Activated naive CD8-positive, alpha-beta T cell treated with anti-CD3 and anti-CD28 coated beads, Interleukin-2, amount 50 U/mL, for 16 hours (primary cell): Measurements from ENCODE around the gene GUCA2A.

ENCODE experiments used
- DNase-seq: peaks from one replicate; pipeline ENCODE4 v3.0.0-alpha.2; 2020; ENCODE audit warnings: low read depth, low spot score

Gene GUCA2A

DNA sequence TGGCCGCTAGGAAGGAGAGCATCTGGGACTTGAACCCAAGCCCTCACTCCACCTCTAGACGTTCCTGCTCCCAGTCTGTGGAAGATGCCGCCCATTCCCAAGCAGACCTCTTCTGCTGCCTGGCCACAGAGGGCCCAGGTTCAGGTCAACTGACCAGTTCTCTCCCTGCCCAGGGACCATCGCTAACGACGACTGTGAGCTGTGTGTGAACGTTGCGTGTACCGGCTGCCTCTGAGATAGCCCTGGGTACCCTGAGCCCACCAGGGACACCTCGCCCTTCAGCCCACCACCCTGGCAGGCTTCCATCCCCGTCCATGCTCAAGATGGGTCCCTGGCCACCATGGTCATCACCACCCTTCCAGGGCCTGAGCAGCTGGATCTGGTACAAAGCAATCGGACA is 9.2 kb downstream of the GUCA2A start:
- DNase-seq = no peak

DNA sequence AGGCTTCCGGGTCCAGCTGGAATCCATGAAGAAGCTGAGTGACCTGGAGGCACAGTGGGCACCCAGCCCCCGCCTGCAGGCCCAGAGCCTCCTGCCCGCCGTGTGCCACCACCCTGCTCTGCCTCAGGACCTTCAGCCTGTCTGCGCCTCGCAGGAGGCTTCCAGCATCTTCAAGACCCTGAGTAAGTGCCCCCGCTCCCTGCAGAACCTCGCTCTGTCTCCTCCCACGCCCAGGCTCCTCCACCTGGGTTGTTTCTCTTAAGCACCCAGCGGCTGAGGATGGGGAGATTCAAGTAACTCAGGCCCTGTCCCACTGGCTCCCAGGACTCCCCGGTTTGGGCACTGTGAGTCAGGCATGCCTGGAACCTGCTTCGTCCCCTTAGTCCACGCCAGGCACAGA is 9.9 kb downstream of the GUCA2A start:
- no peak for DNase-seq

DNA sequence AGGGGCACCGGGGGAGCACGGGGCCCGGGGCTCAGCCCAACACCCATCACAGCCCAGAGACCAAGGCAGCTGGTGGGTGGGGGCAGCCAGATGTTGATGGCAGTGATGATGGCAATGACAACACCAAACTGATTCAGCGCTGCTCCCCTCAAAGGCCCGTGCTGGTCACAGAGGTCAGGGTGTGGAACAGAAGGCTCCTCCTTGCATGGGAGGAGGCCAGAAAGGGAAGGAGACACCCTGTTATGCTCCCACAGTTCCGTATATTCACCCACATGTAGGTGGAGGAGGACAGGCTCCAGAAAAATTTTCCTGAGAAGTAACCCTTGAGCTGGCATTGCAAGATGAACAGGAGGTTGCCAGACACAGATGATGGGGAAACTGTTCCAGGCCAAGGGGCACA is 10.9 kb downstream of the GUCA2A start:
- no peak for DNase-seq

DNA sequence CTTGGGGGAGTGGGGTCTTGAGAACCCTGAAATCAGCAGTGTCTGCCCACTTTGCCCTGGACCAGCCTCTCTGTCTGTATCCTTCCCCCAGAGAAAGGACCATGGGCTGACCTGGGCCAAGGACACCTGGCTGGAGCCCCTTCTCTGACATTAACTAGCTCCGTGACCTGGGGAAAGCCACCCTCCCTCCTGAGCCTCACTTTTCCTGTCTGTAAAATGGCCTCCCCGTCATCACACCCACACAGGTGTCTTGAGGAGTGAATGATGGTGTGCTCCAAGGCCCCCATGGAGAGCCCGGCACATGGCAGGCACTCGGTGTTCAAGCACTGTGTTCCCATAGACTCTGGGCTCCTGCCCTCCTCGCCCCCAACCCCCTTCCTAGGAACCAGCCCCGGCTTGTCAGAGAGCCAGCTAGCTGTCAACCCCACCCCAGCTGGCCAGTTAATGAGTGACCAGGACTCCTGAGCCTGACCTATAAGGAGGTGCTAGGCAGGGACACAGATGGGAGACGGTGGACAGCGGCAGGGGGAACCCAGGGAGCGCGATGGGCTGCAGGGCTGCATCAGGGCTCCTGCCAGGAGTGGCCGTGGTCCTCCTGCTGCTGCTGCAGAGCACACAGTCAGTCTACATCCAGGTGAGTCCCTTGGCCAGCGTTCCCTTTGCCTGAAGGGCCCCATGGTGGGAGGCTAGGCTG is 11.5 kb downstream of the GUCA2A start, which contains the start of gene GUCA2B:
Gene GUCA2B (plus strand): TSS at position 504 of the 694 bp plus-strand sequence. CDS start 41 bp downstream, at position 545.
- DNase-seq = no peak

DNA sequence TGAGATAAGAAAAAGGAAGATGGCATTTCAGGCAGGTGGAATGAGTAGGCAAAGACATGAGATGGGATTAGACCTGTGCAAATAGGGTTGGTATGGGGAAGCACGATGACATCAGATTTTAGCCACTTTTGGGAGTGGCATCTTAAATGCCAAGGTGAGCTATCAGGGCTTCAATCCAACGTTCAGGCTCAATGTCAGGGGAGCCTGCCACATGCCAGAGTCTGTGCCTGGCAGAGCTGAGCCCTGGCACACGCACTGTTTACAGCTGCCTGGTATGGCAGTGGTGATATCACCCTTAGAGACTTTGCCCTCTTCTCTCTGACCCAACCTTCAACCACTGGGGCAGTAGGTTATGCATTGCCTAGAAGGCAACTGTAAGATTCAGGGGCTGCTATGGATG is 12.4 kb downstream of the GUCA2A start:
- no peak for DNase-seq

DNA sequence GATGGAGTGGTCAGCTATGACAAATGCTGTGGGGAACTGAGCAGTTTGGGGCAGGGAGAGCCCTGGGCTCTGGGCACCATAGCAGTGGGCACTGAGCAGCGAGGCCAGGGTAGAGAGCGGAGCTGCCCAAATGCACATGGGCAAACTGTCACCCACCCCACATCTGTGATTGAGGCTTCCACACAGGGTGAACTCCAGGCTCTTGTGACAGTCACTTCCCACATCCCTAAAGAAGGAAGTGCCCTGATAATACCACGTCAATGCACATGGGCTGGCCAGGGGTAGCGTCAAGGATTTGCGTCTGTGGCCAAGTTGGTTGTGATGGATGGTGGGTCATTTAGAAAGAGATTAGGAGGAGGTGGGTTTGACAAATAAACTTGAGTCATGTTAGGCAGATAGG is 13.9 kb downstream of the GUCA2A start:
- no peak for DNase-seq

DNA sequence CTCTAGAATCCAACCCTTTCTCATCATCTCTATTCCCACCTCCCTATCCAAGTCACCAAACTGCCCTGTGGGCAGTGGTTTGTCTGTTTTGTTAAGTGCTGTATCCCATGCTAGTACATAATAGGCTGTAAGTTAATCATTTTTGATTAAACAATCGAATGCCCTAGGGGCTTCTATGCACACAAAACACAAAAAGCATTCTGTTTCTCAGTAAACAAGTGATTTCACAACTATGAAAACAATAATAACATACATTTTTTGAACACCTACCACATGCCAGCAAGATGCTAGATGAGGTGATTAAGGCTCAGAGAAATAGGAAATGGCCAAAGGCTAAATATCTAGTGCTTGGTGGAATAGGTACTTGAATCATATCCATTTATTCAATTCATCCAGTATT is 16.4 kb downstream of the GUCA2A start:
- DNase-seq = no peak

DNA sequence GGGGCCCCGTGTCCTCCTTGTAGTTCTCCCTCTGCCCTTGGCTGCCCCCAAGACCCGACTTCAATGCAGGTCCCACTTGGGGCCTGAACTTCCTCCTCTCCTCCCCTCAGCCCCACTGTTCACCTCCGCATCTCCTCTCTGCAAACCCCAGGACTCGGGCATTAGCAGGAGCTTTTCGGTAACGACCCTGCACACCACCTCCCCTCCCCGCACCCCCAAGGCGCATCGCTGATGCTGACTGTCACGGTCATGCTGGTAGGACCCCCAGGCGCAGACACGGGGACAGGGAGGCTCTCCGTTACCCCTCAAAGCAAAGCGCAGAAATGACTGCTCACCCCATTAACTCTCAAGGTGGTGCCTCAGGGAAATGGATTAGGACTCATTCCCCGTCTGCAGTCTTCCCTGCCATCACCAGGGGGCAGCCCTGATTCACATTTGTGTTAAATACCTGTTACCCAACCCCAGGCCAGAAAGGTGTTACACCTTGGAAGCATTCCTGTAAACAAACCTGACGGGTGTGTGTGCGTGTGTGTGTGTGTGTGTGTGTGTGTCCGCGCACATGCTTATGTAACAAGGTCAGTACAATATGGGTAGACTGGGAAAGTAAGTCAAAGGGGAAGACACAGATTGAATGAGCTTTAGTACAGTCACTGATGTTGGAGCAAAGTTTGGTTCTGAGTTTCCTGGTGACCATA is 17.8 kb downstream of the GUCA2A start:
- DNase-seq = peak; percentile 44

DNA sequence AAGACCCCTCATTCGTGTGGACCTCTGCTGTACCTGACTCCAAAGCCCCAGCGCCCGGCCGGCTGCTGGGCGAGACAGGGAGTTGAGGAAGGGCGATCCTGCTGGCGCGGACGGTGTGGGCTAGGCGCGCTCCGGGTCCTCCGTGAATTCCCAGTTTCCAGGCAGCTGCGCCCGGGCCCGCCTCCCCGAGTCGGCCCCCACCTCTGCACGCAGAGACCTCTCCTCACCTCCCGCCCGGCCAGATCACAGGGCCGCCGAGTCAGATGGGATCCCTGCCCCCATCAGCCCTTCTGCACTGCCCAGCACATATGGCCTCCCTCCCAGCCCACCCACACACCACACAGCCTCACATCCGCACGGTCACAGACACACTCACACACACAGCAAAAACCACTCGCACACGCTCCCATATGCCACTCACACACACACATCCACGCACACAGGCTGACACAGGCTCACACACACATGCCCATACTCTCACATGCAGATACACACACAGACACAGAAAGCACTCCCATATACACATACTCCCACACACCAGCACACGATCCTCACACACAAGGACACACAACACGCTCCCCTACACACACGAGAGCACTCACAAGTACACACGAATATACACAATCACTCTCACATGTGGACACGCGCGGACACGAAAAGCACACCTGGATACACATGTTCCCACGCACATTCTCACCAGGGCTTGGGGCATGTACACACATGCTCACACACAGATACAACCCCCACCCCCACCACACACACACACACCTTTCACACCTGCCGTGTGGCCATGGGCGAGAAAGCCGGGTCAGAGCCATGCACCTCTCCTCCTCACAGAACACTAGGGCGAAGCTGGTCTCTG is 18.6 kb downstream of the GUCA2A start:
- no peak for DNase-seq

DNA sequence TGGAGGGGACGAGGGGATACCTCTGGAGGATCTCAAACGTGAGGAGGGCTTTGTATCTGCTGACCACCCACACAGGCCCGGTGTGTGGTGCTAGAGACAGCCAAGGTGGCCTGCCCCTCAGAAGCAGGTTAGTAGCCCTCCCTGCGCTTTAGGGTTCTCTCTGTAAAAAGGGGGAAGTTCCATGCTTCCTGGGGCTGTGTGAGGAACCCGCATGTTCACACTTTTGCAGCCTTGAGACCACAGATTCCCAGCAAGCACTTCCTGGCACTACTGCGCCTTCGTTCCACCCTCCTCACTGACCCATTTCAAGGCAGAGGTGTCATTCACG is 19.2 kb downstream of the GUCA2A start:
- no peak for DNase-seq

DNA sequence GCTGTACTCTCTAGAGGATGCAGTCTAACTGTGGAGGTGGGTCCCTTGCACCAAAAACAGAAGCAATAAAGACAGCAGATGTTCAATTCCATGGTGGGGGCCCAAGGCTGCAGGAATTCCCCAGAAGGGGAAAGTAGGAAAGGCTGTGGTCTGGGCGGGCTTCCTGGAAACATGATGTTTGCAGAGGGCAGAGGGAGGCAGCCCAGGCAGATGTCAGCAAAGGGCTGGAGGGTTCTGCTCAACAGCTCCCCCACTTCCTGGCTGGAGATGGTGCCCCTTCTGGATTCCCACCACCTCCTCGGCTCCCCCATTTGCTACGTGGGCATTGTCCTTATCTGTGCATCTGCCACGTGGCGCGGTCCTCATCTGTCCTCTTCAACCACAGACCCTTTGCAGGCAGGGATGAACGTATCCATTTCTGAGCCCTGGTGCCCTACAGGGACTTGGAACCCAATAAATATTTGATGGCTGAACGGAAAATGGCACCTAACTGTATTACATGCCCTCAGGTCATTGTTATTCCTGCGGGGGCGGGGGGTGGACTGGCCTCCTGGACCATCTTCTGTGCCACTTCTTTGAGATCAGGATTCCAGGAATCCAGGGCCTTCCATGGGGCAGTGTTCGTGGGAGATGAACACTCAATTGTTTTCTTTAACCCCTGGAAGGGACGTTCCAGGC is 19.7 kb downstream of the GUCA2A start:
- DNase-seq = no peak

DNA sequence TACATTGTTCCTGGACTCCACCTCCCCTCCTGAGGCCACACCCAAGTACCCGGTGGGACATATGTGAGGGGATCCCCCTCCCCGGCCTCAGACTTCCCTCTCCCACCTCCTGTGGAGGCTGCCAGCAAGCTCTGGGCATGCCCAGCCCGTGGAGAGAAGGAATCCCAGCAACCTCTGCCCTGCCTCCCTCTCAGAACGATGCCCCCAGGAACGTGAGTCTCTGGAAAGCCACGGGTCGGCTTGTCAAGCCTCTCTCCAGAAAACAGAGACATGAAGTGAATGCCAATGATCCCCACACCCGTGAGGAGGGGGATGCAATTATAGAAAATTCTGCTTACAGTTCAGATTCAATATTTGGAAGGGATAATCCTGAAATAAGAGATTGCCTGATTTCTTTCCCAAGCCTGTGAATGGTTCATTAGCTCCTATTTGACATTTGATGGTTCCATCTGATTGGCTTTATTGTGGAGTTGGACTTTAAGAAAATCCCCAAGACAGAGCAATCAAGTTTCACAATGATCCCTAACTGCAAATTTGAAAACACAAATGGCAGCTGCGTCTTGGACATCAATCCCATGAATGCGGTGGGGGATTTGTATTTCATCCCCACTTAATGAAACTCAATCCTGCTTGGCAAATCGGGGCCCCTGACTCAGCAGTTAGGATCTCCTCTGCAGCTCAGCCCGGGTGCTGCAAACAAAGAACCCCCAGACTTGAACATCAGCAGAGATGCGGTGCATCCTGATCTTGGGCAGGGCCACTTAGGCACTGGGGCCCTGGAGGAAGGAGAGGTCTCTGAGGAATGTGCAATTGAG is 20.4 kb downstream of the GUCA2A start:
- no peak for DNase-seq

DNA sequence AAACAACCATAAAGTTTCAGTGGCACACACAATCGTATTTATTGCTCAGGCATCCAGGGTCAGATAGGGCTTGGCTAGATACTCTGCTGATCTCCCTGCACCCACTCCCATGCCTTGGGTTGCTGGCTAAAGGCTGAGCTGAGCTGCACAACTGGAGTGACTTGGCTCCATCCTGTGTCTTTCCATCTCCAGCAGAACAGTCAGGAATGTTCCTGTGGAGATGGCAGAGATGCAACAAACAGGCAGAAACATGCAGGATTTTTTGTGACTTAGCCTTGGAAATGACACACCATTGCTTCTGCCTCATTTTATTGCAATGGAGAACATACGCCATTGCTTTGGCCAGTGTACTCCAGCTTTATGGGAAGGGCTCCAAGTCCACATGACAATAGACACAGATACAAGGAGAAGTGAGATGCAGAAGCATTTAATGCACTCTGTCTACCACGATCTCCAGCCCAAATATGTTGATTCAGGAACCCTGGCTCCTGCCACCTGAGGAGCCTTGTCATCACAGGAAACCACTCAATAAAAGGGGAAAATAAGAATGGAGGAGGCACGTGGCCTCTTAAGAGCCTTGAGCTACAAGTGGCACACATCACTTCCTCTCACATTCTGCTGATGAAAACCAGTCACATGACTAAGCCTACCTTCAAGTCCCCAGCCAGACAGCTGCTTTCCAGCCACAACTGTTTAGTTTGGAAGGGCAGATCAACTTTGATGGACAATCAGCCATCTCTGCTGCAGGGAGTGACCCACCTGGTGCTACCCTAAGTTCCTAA is 21.5 kb downstream of the GUCA2A start:
- DNase-seq = no peak

DNA sequence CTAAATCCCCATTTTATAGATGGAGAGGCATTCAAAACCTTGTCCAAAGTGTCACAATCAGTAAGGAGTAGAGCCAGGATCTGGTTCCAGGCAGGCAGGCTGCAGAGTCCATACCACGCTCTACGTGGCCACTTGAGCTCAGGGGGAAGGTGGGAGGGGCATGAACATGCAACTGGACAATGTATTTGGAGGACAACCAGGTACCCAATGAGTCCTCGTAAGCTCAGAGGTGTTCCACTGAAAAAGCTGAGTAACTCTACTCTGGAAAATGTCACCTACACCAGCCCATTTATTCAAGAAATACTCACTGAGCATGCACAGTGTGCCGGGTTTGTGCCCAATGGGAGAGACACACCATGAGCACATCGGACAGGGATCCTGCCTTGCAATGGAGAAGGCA is 22.6 kb downstream of the GUCA2A start:
- DNase-seq = no peak

DNA sequence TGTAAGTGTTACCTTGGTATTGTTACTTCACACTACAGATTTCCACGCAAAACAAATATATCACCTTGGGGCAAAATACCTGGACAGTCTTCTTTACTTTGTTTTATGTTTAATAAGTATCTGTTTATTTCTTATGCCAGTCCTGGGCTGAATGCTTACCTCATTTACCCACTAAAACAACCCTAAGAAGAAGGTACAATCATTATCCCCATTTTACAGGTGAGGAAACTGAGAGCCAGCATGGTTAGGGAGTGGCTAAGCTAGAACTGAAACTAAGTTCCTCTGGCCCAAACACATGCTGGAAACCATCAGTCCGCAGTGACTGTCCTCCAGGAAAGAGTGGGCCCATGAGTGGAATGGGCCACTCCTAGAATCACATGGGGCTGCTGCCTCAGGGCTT is 24.4 kb downstream of the GUCA2A start:
- no peak for DNase-seq

DNA sequence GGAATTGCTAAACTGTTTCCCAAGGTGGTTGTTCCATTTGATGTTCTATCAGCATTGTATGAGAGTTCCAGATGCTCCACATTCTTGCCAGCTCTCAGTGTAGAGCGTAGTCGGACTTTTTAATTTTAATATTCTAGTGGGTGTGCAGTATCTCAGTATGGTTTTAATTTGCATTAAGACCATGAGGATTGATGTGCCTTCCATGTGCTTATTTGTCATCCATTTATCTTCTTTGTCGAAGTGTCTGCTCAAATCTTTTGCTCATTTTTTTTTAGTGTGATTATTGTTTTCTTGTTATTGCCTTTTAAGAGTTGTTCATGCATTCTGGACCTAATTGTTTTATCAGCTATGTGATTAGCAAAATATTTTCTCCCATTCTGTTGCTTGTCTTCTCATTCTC is 25.1 kb downstream of the GUCA2A start:
- no peak for DNase-seq

DNA sequence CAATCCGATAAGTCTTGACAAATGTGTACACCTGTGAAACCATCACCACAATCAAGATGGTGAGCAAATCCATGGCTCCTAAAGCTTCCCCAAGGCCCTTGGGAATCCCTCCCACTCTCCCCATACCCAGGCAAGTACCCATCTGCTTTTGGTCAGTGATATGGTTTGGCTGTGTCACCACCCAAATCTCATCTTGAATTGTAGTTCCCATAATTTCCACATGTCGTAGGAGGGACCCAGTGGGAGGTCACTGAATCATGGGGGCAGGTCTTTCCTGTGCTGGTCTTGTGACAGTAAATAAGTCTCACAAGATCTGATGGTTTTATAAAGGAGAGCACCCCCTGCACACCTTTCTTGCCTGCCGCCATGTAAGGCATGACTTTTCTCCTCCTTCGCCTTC is 26.0 kb downstream of the GUCA2A start:
- DNase-seq = no peak

DNA sequence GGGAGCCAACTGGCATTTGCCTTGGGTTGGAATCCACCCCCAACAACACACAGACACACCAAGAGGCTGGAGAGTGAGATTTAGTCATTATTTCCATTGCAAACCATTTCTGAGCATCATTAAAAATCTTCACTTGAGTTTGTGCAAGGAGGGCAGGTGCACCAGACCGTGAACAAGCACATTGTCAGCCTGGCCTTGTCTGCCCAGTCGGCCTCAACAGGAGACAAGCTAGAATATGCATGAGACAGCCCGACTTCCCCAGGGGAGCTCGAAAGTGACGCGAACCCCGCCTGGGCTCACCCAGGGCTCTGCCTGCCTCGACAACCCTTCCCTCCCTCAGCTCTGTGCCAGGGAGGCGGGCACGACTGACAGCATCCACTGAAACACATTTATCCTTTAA is 26.8 kb downstream of the GUCA2A start:
- no peak for DNase-seq

DNA sequence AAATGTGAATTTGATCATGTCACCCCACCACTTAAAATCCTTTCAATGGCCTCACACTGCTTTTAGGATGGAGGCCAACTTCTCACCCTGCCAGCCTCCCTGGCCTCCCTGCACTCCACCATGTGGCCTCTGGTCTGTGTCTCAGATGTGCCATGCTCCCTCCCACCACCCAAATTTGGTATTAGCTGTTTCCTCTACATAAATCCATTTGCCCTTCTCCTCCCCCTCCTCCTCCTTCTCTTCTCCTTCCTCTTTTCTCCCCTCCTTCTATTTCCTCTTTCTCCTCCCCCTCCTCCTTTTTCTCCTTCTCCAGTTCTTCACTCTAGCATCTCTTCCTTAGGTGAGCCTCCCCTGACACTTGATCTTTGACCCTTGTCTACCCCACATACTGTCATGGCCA is 28.1 kb downstream of the GUCA2A start:
- DNase-seq = no peak

DNA sequence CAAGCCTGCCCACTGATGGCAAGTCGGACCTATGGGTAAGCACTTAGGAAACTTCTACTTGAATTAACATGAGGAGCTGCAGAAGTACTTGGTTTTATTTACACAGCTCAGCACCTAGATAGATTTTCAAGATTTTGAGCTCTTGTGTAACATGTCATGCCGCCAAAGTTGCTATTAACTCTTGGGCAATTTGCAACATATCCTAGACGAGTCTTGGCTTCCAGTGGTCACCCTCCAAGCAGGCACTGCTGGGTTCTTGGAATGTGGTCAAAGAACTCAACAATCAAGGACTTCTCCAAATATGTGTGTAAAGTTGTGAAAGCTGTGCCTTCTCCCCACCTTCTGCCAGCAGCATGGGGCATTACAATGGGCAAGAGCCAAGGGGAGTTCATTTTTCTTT is 29.1 kb downstream of the GUCA2A start:
- DNase-seq = no peak
